Measurements from ENCODE around the gene RANGAP1. TPM values are rescaled to one million over a fixed set of nuclear protein-coding genes. Genes with fewer than 3 reads are reported as not detected.
"Not testable (repeated sequence)": the region's sequence is repeated elsewhere in the genome, so short reads cannot be mapped to it uniquely, and the experiment has no call there.

RANGAP1 gene
- total RNA-seq, 2 experiments from 2014 or later, result 93.6 to 98.3 TPM

- Mint-ChIP-seq H3K4me3 (no peak overlapping the region), H3K27ac (no peak overlapping the region), H3K4me1 (peaks cover 17% of the 10 kb centered on the region), H3K9me3 (no peaks in the 10 kb centered on the region), H3K36me3 (peaks cover 9% of the 10 kb centered on the region), H3K27me3 (no peaks in the 10 kb centered on the region)
- POLR2A ChIA-PET, result interaction anchor here (1.9 kb wide), 1 partner anchor 9 kb away, joined by 6 read pairs; the partner anchor contains the start of gene ZC3H7B
- DNase-seq (no peak), ATAC-seq (ENCODE audit: low read depth) (no peak)
Observed at GRCh38 chr22:41310336-41310735, 24.3 kb upstream of the RANGAP1 start.

GRCh38 chr22:41308544-41308947, 22.6 kb upstream of the RANGAP1 start:
- POLR2A ChIA-PET, result no interaction called here
- no peak for ATAC-seq (ENCODE audit: low read depth)
- Mint-ChIP-seq H3K36me3 (peaks cover 11% of the 10 kb centered on the region), H3K9me3 (no peaks in the 10 kb centered on the region), H3K27ac (peak overlapping the region; percentile 62), H3K27me3 (no peaks in the 10 kb centered on the region), H3K4me1 (peaks cover 25% of the 10 kb centered on the region), H3K4me3 (no peak overlapping the region)
- no peak for DNase-seq

- Mint-ChIP-seq H3K4me1 (peaks cover 29% of the 10 kb centered on the region), H3K27ac (peak overlapping the region; percentile 62), H3K36me3 (peaks cover 11% of the 10 kb centered on the region), H3K4me3 (no peak overlapping the region), H3K9me3 (no peaks in the 10 kb centered on the region), H3K27me3 (no peaks in the 10 kb centered on the region)
- no peak for DNase-seq
- no peak for ATAC-seq (ENCODE audit: low read depth)
- POLR2A ChIA-PET, result no interaction called here
Observed at GRCh38 chr22:41308054-41308453, 22.1 kb upstream of the RANGAP1 start.

GRCh38 chr22:41305646-41306045, 19.7 kb upstream of the RANGAP1 start:
- Mint-ChIP-seq H3K4me3 (no peak overlapping the region), H3K27ac (peak overlapping the region; percentile 40), H3K36me3 (peaks cover 7% of the 10 kb centered on the region), H3K9me3 (no peaks in the 10 kb centered on the region), H3K27me3 (no peaks in the 10 kb centered on the region), H3K4me1 (peaks cover 33% of the 10 kb centered on the region)
- ATAC-seq (ENCODE audit: low read depth), result no peak
- POLR2A ChIA-PET, result interaction anchor here (0.7 to 1.0 kb wide), 2 partner anchors 20 to 201 kb away, joined by 4 read pairs; partner anchors contain the start of gene RANGAP1
- DNase-seq, result no peak

GRCh38 chr22:41302811-41303210, 16.8 kb upstream of the RANGAP1 start:
- Mint-ChIP-seq H3K36me3 (peaks cover 2% of the 10 kb centered on the region), H3K27me3 (no peaks in the 10 kb centered on the region), H3K4me3 (peak overlapping the region; percentile 86), H3K27ac (peak overlapping the region; percentile 90), H3K4me1 (peaks cover 32% of the 10 kb centered on the region), H3K9me3 (no peaks in the 10 kb centered on the region)
- ATAC-seq (ENCODE audit: low read depth), result no peak
- POLR2A ChIA-PET, result interaction anchor here (1.0 to 3.1 kb wide), 7 partner anchors 9 to 351 kb away, joined by 3 to 80 read pairs (median 7); partner anchors contain the start of genes RANGAP1 and RBX1
- no peak for DNase-seq

- peak overlapping the region; percentile 90 for H3K27ac Mint-ChIP-seq
- ATAC-seq (ENCODE audit: low read depth) (no peak), DNase-seq (peak; percentile 53)
- H3K27me3 Mint-ChIP-seq, result no peaks in the 10 kb centered on the region
- peaks cover 2% of the 10 kb centered on the region for H3K36me3 Mint-ChIP-seq
- H3K9me3 Mint-ChIP-seq, result no peaks in the 10 kb centered on the region
- peaks cover 27% of the 10 kb centered on the region for H3K4me1 Mint-ChIP-seq
- POLR2A ChIA-PET, result interaction anchor here (0.7 to 3.1 kb wide), 12 partner anchors 8 to 351 kb away, joined by 3 to 80 read pairs (median 6); partner anchors contain the start of genes RANGAP1, RBX1, TEF and TOB2
- H3K4me3 Mint-ChIP-seq, result peak overlapping the region; percentile 86
Observed at GRCh38 chr22:41302021-41302767, 16.2 kb upstream of the RANGAP1 start.

- peaks cover 27% of the 10 kb centered on the region for H3K4me1 Mint-ChIP-seq
- peak within 1 kb of the TSS; percentile 68 for H3K27ac Mint-ChIP-seq
- H3K9me3 Mint-ChIP-seq, result no peaks in the 10 kb centered on the region
- POLR2A ChIA-PET, result interaction anchor here (0.7 to 3.1 kb wide), 12 partner anchors 9 to 350 kb away, joined by 3 to 80 read pairs (median 6); partner anchors contain the start of genes PMM1, RANGAP1, RBX1 and TEF
- no peaks in the 10 kb centered on the region for H3K27me3 Mint-ChIP-seq
- peaks cover 2% of the 10 kb centered on the region for H3K36me3 Mint-ChIP-seq
- DNase-seq (peak; percentile 83), ATAC-seq (ENCODE audit: low read depth) (peak; percentile 99)
- H3K4me3 Mint-ChIP-seq, result peak within 1 kb of the TSS; percentile 86
Observed at GRCh38 chr22:41301085-41302020, 15.4 kb upstream of the RANGAP1 start, which contains the start of gene ZC3H7B. TSS of gene ZC3H7B (plus strand) at chr22:41301525. CDS start at chr22:41320661, 19,136 bp downstream.

GRCh38 chr22:41300661-41301060, 14.7 kb upstream of the RANGAP1 start:
- Mint-ChIP-seq H3K4me3 (peak overlapping the region; percentile 69), H3K27me3 (no peaks in the 10 kb centered on the region), H3K9me3 (no peaks in the 10 kb centered on the region), H3K27ac (peak overlapping the region; percentile 66), H3K36me3 (peaks cover 2% of the 10 kb centered on the region), H3K4me1 (peaks cover 26% of the 10 kb centered on the region)
- ATAC-seq (ENCODE audit: low read depth) (no peak), DNase-seq (no peak)
- POLR2A ChIA-PET, result interaction anchor here (0.7 to 3.1 kb wide), 5 partner anchors 13 to 289 kb away, joined by 3 to 80 read pairs (median 8); partner anchors contain the start of genes PMM1, RANGAP1 and TEF

- H3K36me3 Mint-ChIP-seq, result no peaks in the 10 kb centered on the region
- POLR2A ChIA-PET, result interaction anchor here (0.8 to 1.2 kb wide), 2 partner anchors 10 to 11 kb away, joined by 3 to 6 read pairs; partner anchors contain the start of gene RANGAP1
- no peaks in the 10 kb centered on the region for H3K9me3 Mint-ChIP-seq
- no peak overlapping the region for H3K4me3 Mint-ChIP-seq
- DNase-seq (no peak), ATAC-seq (ENCODE audit: low read depth) (no peak)
- H3K27me3 Mint-ChIP-seq, result no peaks in the 10 kb centered on the region
- H3K4me1 Mint-ChIP-seq, result peaks cover 5% of the 10 kb centered on the region
- no peak overlapping the region for H3K27ac Mint-ChIP-seq
Observed at GRCh38 chr22:41296826-41297667, 11.1 kb upstream of the RANGAP1 start.

GRCh38 chr22:41294816-41295215, 8.8 kb upstream of the RANGAP1 start:
- H3K4me3 Mint-ChIP-seq; DNase-seq; POLR2A ChIA-PET; H3K27ac Mint-ChIP-seq; H3K36me3 Mint-ChIP-seq; ATAC-seq (ENCODE audit: low read depth); H3K27me3 Mint-ChIP-seq; H3K9me3 Mint-ChIP-seq; H3K4me1 Mint-ChIP-seq: not testable (repeated sequence)

- no peaks in the 10 kb centered on the region for H3K27me3 Mint-ChIP-seq
- H3K9me3 Mint-ChIP-seq, result no peaks in the 10 kb centered on the region
- H3K36me3 Mint-ChIP-seq, result no peaks in the 10 kb centered on the region
- no peak for DNase-seq
- no peak overlapping the region for H3K4me3 Mint-ChIP-seq
- ATAC-seq (ENCODE audit: low read depth), result no peak
- peaks cover 6% of the 10 kb centered on the region for H3K4me1 Mint-ChIP-seq
- POLR2A ChIA-PET, result interaction anchor here (5.3 kb wide), 1 partner anchor 12 kb away, joined by 80 read pairs; the partner anchor contains the start of gene ZC3H7B
- H3K27ac Mint-ChIP-seq, result no peak overlapping the region
Observed at GRCh38 chr22:41290262-41291221, 4.6 kb upstream of the RANGAP1 start.
